Measurements from ENCODE around the gene PPP1R1C. TPM values are rescaled to one million over a fixed set of nuclear protein-coding genes. Genes with fewer than 3 reads are reported as not detected.

PPP1R1C gene
- total RNA-seq, 1 donor: 0.36 TPM

DNA sequence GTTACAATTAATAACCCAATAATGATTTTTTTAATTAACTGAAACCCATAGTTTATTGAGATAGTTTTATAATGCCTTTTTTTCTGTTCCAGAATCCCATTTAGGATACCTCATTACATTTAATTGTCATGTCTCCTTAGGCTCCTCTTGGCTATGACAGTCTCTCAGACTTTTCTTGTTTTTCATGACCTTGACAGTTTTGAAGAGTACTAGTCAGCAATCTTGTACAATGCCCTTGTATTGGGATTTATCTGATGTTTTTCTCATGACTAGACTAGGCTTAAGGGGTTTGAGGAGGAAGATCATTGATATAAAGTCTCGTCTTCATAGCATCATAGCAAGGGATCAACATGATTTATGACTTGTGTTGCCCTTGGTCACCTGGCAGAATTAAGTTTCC, 72.4 kb downstream of the PPP1R1C start:
- Histone ChIP-seq H4K20me1 (ENCODE audit: insufficient read depth, low read length) (no peaks in the 10 kb centered on the region), H3K4me2 (ENCODE audit: insufficient read depth, low read length) (no peak overlapping the region), H3K79me2 (ENCODE audit: insufficient read depth, low read length) (no peaks in the 10 kb centered on the region), H3K4me1 (ENCODE audit: insufficient read depth, low read length) (no peaks in the 10 kb centered on the region), H2AFZ (ENCODE audit: low read length) (no peak overlapping the region), H3K9me3 (ENCODE audit: low read depth, low read length) (no peaks in the 10 kb centered on the region), H3K27me3 (ENCODE audit: insufficient read depth, low read length) (no peaks in the 10 kb centered on the region), H3K27ac (ENCODE audit: low read depth, low read length) (no peak overlapping the region), H3K36me3 (ENCODE audit: insufficient read depth, low read length) (no peaks in the 10 kb centered on the region), H3K4me3 (ENCODE audit: insufficient read depth, low read length) (no peak overlapping the region)
- TF ChIP-seq, protein P1, sequence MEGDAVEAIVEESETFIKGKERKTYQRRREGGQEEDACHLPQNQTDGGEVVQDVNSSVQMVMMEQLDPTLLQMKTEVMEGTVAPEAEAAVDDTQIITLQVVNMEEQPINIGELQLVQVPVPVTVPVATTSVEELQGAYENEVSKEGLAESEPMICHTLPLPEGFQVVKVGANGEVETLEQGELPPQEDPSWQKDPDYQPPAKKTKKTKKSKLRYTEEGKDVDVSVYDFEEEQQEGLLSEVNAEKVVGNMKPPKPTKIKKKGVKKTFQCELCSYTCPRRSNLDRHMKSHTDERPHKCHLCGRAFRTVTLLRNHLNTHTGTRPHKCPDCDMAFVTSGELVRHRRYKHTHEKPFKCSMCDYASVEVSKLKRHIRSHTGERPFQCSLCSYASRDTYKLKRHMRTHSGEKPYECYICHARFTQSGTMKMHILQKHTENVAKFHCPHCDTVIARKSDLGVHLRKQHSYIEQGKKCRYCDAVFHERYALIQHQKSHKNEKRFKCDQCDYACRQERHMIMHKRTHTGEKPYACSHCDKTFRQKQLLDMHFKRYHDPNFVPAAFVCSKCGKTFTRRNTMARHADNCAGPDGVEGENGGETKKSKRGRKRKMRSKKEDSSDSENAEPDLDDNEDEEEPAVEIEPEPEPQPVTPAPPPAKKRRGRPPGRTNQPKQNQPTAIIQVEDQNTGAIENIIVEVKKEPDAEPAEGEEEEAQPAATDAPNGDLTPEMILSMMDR (IDR thresholded peaks at IDR 0.05; ENCODE audit: extremely low read depth, low read depth, low read length): no peak
- no peak for DNase-seq (ENCODE audit: insufficient read length, low spot score, missing footprints)

DNA sequence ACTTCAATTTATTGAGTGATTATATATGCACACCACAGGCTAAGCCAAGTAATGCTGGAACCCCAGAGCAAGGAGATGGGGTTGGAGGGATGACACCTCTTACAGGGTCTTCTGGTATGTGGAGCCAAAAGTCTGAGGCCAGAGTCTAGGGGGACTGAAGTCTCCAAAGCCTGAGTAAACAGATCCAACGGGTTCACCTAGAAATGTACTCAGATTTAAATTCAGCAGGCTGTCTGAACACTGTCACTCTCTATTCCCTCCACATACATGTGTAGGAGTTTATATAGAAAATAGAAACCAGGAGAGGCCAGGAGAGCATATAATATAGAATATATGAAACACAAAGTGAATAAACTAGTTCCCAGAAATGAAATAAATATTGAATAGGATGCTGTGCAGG, 76.1 kb downstream of the PPP1R1C start:
- no peaks in the 10 kb centered on the region for H3K36me3 ChIP-seq (ENCODE audit: insufficient read depth, low read length)
- no peak overlapping the region for H3K4me2 ChIP-seq (ENCODE audit: insufficient read depth, low read length)
- TF ChIP-seq, protein P1 (IDR thresholded peaks at IDR 0.05; ENCODE audit: extremely low read depth, low read depth, low read length): no peak
- no peak overlapping the region for H3K27ac ChIP-seq (ENCODE audit: low read depth, low read length)
- no peak for DNase-seq (ENCODE audit: insufficient read length, low spot score, missing footprints)
- no peaks in the 10 kb centered on the region for H3K9me3 ChIP-seq (ENCODE audit: low read depth, low read length)
- no peak overlapping the region for H3K4me3 ChIP-seq (ENCODE audit: insufficient read depth, low read length)
- no peaks in the 10 kb centered on the region for H4K20me1 ChIP-seq (ENCODE audit: insufficient read depth, low read length)
- no peaks in the 10 kb centered on the region for H3K27me3 ChIP-seq (ENCODE audit: insufficient read depth, low read length)
- H3K4me1 ChIP-seq (ENCODE audit: insufficient read depth, low read length): peaks cover 8% of the 10 kb centered on the region
- H2AFZ ChIP-seq (ENCODE audit: low read length): no peak overlapping the region
- H3K79me2 ChIP-seq (ENCODE audit: insufficient read depth, low read length): no peaks in the 10 kb centered on the region

DNA sequence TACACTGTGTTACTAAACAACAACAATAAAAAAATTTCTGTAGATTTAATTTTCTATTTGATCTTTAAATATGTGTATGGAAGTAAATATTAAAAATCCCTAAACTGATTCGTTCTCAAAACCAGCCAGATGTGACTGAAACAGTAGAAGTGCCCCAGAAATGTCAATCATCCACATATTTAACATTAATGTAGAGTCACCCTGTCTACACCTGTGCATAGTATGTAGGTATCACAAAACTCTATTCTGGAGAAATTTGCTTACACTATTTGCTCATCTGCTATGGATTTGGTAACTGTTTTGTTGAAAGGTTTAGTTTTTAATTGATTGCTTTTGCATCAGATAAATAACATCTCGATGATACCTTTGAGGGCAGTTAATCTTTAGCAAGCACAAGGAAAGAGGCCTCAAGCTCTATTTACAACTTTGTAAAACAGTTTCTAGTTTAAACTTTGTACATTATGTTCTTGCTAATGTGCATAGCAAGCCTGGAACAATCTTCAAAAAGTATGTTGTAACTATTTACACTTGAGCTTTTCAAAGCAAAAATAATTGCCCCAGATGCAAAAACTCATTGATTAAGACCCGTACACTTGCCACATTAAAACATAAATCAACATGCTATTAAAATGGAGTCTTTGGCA, 76.8 kb downstream of the PPP1R1C start:
- Histone ChIP-seq H4K20me1 (ENCODE audit: insufficient read depth, low read length) (no peaks in the 10 kb centered on the region), H2AFZ (ENCODE audit: low read length) (no peak overlapping the region), H3K4me1 (ENCODE audit: insufficient read depth, low read length) (peaks cover 14% of the 10 kb centered on the region), H3K79me2 (ENCODE audit: insufficient read depth, low read length) (no peaks in the 10 kb centered on the region), H3K27ac (ENCODE audit: low read depth, low read length) (no peak overlapping the region), H3K9me3 (ENCODE audit: low read depth, low read length) (no peaks in the 10 kb centered on the region), H3K27me3 (ENCODE audit: insufficient read depth, low read length) (no peaks in the 10 kb centered on the region), H3K36me3 (ENCODE audit: insufficient read depth, low read length) (no peaks in the 10 kb centered on the region), H3K4me2 (ENCODE audit: insufficient read depth, low read length) (no peak overlapping the region), H3K4me3 (ENCODE audit: insufficient read depth, low read length) (no peak overlapping the region)
- no peak for DNase-seq (ENCODE audit: insufficient read length, low spot score, missing footprints)
- TF ChIP-seq, protein P1 (IDR thresholded peaks at IDR 0.05; ENCODE audit: extremely low read depth, low read depth, low read length): no peak

DNA sequence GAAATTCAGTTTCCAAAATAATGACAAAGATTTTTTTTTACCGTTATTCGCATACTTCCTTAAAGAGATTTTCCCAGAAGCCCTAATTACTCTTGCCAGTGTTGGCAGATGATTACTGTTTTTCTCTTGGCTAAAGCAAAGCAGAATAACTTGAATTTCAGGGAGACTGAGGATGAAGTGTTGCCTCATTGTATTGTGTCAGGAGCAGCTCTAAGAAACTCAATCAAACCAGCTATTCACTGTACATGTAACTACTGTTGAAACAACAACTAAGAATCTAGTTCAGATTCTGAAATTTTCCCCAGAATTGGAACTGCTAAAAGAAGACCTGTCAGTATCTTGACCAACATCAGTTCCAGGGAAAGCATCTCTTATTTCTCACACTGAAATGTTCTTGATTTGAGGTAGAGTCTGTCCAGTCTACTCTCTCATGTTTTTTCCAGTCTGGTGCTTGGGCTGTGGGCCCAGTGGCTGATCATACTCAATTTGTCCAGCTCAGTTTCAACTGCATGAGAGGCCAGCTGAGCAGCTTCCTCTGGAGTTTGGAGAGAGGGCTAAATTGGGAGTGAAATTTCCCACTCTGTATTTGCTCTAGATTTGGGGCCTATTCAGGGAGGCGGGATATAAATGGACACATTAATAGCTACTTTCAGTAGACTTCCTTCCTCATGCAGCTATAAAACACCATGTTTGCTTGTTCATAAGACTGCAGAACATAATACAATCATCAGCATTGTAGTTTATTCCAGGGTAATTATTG, 78.5 kb downstream of the PPP1R1C start:
- Histone ChIP-seq H3K79me2 (ENCODE audit: insufficient read depth, low read length) (no peaks in the 10 kb centered on the region), H3K36me3 (ENCODE audit: insufficient read depth, low read length) (no peaks in the 10 kb centered on the region), H4K20me1 (ENCODE audit: insufficient read depth, low read length) (no peaks in the 10 kb centered on the region), H3K27ac (ENCODE audit: low read depth, low read length) (no peak overlapping the region), H3K4me1 (ENCODE audit: insufficient read depth, low read length) (peaks cover 21% of the 10 kb centered on the region), H2AFZ (ENCODE audit: low read length) (peak overlapping the region; percentile 14), H3K4me2 (ENCODE audit: insufficient read depth, low read length) (no peak overlapping the region), H3K9me3 (ENCODE audit: low read depth, low read length) (no peaks in the 10 kb centered on the region), H3K27me3 (ENCODE audit: insufficient read depth, low read length) (no peaks in the 10 kb centered on the region), H3K4me3 (ENCODE audit: insufficient read depth, low read length) (no peak overlapping the region)
- no peak for DNase-seq (ENCODE audit: insufficient read length, low spot score, missing footprints)
- TF ChIP-seq, protein P1 (IDR thresholded peaks at IDR 0.05; ENCODE audit: extremely low read depth, low read depth, low read length): no peak
